Cardiac muscle cell (in vitro differentiated cells and primary cell): Measurements from ENCODE around the gene SMARCA1. TPM values are rescaled to one million over a fixed set of nuclear protein-coding genes. Genes with fewer than 3 reads are reported as not detected.

Experiments used
- DNase-seq, 2 donors: peaks; one replicate each; pipeline versions ENCODE4 v3.0.0 to v3.0.0-alpha.2; 2010 to 2017; ENCODE audit warnings: low read depth in 1 of 2, low spot score in 1 of 2
- H3K27ac ChIP-seq: fragments of 200-600 bp; sonication (generic); 2 replicates; pipeline ENCODE4 v1.5.1; 2016
- H3K27me3 ChIP-seq: fragments of 200-600 bp; sonication (generic); 2 replicates; pipeline ENCODE4 v1.6.0; 2016; ENCODE audit warnings: control low read depth
- H3K36me3 ChIP-seq: fragments of 200-600 bp; sonication (generic); 2 replicates; pipeline ENCODE4 v1.5.1; 2016; ENCODE audit warnings: control low read depth
- H3K4me1 ChIP-seq: fragments of 200-600 bp; sonication (generic); 2 replicates; pipeline ENCODE4 v1.8.1; 2017; ENCODE audit warnings: low read depth, mild to moderate bottlenecking, mixed run types
- H3K4me3 ChIP-seq: fragments of 200-600 bp; sonication (generic); 2 replicates; pipeline ENCODE4 v1.5.1; 2016; ENCODE audit warnings: mild to moderate bottlenecking
- H3K9me3 ChIP-seq: fragments of 200-600 bp; sonication (generic); 2 replicates; pipeline ENCODE4 v1.5.1; 2017; ENCODE audit warnings: low read depth, mild to moderate bottlenecking, control low read depth
- polyA plus RNA-seq: library from polyadenylated mRNA; unstranded; fragments of >200 nt; fragmentation: Nextera tagmentation; extraction: Ambion mirVana; gene quantifications from 2 replicates; pipeline ENCODE4 v1.2.1, GENCODE V29; 2016
- total RNA-seq: library from RNA; depleted of rRNA; stranded (reverse); fragments of >200 nt; gene quantifications from 2 replicates; pipeline ENCODE4 v1.2.3, GENCODE V29; 2016
- TF ChIP-seq, protein P1 (sequence below): IDR thresholded peaks from 2 replicates; pipeline ENCODE4 v1.5.1; 2012; ENCODE audit warnings: low read depth, mild to moderate bottlenecking, low read length

The SMARCA1 gene
- total and polyA plus RNA-seq, 2 experiments from 2014 or later: 83.6 to 142 TPM

DNA sequence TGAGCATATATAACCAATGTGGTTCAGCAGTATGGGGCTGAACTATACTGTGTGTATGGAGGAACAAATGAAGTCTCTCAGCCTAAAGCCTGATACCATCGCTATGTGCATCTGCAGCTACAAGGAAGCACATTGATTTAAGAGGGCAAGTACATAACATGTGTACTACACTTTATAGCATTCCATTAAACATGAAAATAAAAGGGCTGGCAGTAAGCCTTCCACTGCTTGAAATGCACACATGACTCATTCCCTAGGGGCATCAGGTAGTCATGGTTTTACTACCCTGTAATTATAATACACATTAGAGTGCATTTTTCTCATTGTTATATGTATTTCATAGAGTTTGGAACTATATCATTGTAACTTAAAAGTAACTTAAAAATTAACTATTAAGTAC, 51.2 kb downstream of the SMARCA1 start:
- H3K27me3 ChIP-seq: no peaks in the 10 kb centered on the region
- no peaks in the 10 kb centered on the region for H3K4me1 ChIP-seq
- peaks cover 16% of the 10 kb centered on the region for H3K36me3 ChIP-seq
- TF ChIP-seq, protein P1, sequence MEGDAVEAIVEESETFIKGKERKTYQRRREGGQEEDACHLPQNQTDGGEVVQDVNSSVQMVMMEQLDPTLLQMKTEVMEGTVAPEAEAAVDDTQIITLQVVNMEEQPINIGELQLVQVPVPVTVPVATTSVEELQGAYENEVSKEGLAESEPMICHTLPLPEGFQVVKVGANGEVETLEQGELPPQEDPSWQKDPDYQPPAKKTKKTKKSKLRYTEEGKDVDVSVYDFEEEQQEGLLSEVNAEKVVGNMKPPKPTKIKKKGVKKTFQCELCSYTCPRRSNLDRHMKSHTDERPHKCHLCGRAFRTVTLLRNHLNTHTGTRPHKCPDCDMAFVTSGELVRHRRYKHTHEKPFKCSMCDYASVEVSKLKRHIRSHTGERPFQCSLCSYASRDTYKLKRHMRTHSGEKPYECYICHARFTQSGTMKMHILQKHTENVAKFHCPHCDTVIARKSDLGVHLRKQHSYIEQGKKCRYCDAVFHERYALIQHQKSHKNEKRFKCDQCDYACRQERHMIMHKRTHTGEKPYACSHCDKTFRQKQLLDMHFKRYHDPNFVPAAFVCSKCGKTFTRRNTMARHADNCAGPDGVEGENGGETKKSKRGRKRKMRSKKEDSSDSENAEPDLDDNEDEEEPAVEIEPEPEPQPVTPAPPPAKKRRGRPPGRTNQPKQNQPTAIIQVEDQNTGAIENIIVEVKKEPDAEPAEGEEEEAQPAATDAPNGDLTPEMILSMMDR: no peak
- no peak overlapping the region for H3K4me3 ChIP-seq
- H3K9me3 ChIP-seq: no peaks in the 10 kb centered on the region
- no peak for DNase-seq
- no peak overlapping the region for H3K27ac ChIP-seq

DNA sequence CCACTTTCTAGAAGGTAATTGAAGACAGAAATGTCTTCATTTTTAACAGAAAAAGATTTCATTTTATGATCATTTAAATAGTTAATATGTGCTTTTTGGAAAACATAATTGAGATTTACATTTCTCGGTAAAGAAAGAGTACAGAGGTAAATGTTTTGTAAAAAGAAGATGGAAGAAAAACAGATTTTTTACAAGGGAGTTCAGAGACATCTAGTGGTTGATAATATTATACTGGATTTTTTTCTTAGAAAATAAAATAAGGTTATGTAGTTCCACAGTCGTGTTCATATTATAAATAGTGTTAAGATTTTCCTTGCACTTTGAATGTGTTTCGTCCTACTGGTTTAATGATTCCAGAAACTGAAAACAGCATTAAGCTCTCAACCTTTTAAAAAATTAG, 60.6 kb downstream of the SMARCA1 start:
- Histone ChIP-seq H3K27me3 (no peaks in the 10 kb centered on the region), H3K4me3 (no peak overlapping the region), H3K27ac (peak overlapping the region; percentile 2), H3K4me1 (no peaks in the 10 kb centered on the region), H3K9me3 (no peaks in the 10 kb centered on the region), H3K36me3 (peaks cover 29% of the 10 kb centered on the region)
- TF ChIP-seq, protein P1: peak; percentile 11
- DNase-seq: no peak

- peak overlapping the region; percentile 6 for H3K27ac ChIP-seq
- H3K27me3 ChIP-seq: no peaks in the 10 kb centered on the region
- peaks cover 29% of the 10 kb centered on the region for H3K36me3 ChIP-seq
- H3K9me3 ChIP-seq: no peaks in the 10 kb centered on the region
- H3K4me3 ChIP-seq: no peak overlapping the region
- no peak for DNase-seq
- TF ChIP-seq, protein P1: no peak
- no peaks in the 10 kb centered on the region for H3K4me1 ChIP-seq
These were observed 61.4 kb downstream of the SMARCA1 start for GRCh38 chrX:129461801-129462456.

DNA sequence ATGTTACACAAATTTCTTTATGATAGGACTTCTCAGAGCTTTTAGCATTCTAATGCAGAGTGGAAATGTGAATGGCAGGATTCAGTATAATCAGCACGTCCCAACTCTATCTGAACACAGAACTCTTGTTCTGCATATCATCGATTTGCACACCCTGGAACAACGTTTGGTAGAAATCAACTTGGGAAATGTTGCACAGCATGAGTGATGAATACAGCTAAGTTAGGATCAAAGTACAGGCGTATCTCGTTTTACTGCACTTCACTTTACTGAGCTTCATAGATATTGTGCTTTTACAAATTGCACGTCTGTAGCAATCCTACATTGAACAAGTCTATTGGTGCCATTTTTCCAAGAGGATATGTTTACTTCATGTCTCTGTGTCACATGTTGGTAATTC, 70.8 kb downstream of the SMARCA1 start:
- TF ChIP-seq, protein P1: no peak
- H3K36me3 ChIP-seq: no peaks in the 10 kb centered on the region
- H3K9me3 ChIP-seq: no peaks in the 10 kb centered on the region
- H3K4me3 ChIP-seq: no peak overlapping the region
- no peak overlapping the region for H3K27ac ChIP-seq
- no peak for DNase-seq
- H3K27me3 ChIP-seq: no peaks in the 10 kb centered on the region
- no peaks in the 10 kb centered on the region for H3K4me1 ChIP-seq

GRCh38 chrX:129450123-129450522, 73.2 kb downstream of the SMARCA1 start:
- Histone ChIP-seq H3K27ac (no peak overlapping the region), H3K4me3 (no peak overlapping the region), H3K27me3 (no peaks in the 10 kb centered on the region), H3K4me1 (no peaks in the 10 kb centered on the region), H3K36me3 (no peaks in the 10 kb centered on the region), H3K9me3 (no peaks in the 10 kb centered on the region)
- TF ChIP-seq, protein P1: no peak
- no peak for DNase-seq
